A673 (cell line): Measurements from ENCODE around the gene TXNRD1. TPM values are rescaled to one million over a fixed set of nuclear protein-coding genes. Genes with fewer than 3 reads are reported as not detected.

ENCODE experiments used
- BruUV-seq: library from RNA; stranded (reverse); fragments of 400-500 nt; replicated peaks from 2 replicates; lab custom pipeline; 2021; lab: Mats Ljungman, UMichigan
- CTCF ChIA-PET: fragments of 300-600 bp; sonication (Branson Sonifier 250); formaldehyde crosslinking; loops from one replicate; lab custom pipeline; 2022; ENCODE audit warnings: antibody characterized with exemption; lab: Charles Lee
- POLR2A ChIA-PET: fragments of 300-600 bp; sonication (Branson Sonifier 250); formaldehyde crosslinking; loops from one replicate; lab custom pipeline; 2022; ENCODE audit warnings: antibody characterized with exemption; ENCODE audit not compliant: low non-redundant PET; lab: Charles Lee
- DNase-seq: peaks from one replicate; pipeline ENCODE4 v3.0.0-alpha.2; 2015; ENCODE audit warnings: low spot score
- H3K27ac ChIP-seq: fragments of 200-600 bp; sonication (generic); 2 replicates; pipeline ENCODE4 v1.5.1; 2016; ENCODE audit warnings: mixed run types, low read depth, mild to moderate bottlenecking, mixed read lengths, antibody characterized with exemption, low read length; ENCODE audit not compliant: poor library complexity, severe bottlenecking
- H3K27me3 ChIP-seq: fragments of 200-600 bp; sonication (generic); replicated peaks from 2 replicates; pipeline ENCODE4 v1.6.1; 2017; ENCODE audit warnings: mixed run types, low read depth, mild to moderate bottlenecking, mixed read lengths, antibody characterized with exemption, low read length; ENCODE audit not compliant: insufficient read depth, poor library complexity
- H3K36me3 ChIP-seq: fragments of 200-600 bp; sonication (generic); 2 replicates; pipeline ENCODE4 v1.6.1; 2016; ENCODE audit warnings: mixed run types, mild to moderate bottlenecking, mixed read lengths, antibody characterized with exemption, low read length; ENCODE audit not compliant: insufficient read depth, poor library complexity, severe bottlenecking
- H3K4me1 ChIP-seq: fragments of 200-600 bp; sonication (generic); 2 replicates; pipeline ENCODE4 v1.6.1; 2017; ENCODE audit warnings: mixed run types, mild to moderate bottlenecking, mixed read lengths, antibody characterized with exemption, low read length; ENCODE audit not compliant: insufficient read depth, poor library complexity, severe bottlenecking
- H3K4me3 ChIP-seq: fragments of 200-600 bp; sonication (generic); 2 replicates; pipeline ENCODE4 v1.5.1; 2016; ENCODE audit warnings: low read depth, mixed run types, mild to moderate bottlenecking, mixed read lengths, low read length; ENCODE audit not compliant: poor library complexity, severe bottlenecking
- H3K9me3 ChIP-seq: fragments of 200-600 bp; sonication (generic); 2 replicates; pipeline ENCODE4 v1.6.1; 2016; ENCODE audit warnings: mixed run types, low read depth, mild to moderate bottlenecking, mixed read lengths, antibody characterized with exemption, low read length; ENCODE audit not compliant: poor library complexity, severe bottlenecking
- CTCF ChIP-seq: fragments of 300-800, 200-600 bp; sonication (generic); conservative IDR thresholded peaks from 2 replicates; pipeline ENCODE4 v1.5.1; 2017; ENCODE audit warnings: low read depth, mild to moderate bottlenecking, antibody characterized with exemption, low read length, moderate library complexity, mixed read lengths
- EZH2 ChIP-seq: fragments of 200-600 bp; sonication (generic); IDR thresholded peaks from 2 replicates; pipeline ENCODE4 v1.6.1; 2017; ENCODE audit warnings: borderline replicate concordance, low read depth, mild to moderate bottlenecking, mixed read lengths, antibody characterized with exemption, low read length; ENCODE audit not compliant: poor library complexity, severe bottlenecking
- intact Hi-C: fragments of 100-400 bp; cut with micrococcal nuclease; formaldehyde crosslinking; loops from one replicate; pipeline ENCODE4 v1.10.0; 2022; ENCODE audit not compliant: unreplicated experiment
- total RNA-seq: library from RNA; stranded (reverse); gene quantifications from 2 replicates; pipeline ENCODE4 v1.2.3, GENCODE V29; 2021

Gene TXNRD1
- total RNA-seq, 1 experiment from 2014 or later: 226 TPM

GRCh38 chr12:104285740-104286515 is 70.3 kb downstream of the TXNRD1 start:
- Histone ChIP-seq H3K4me1 (peaks cover 18% of the 10 kb centered on the region), H3K4me3 (peak overlapping the region; percentile 80), H3K27ac (peak overlapping the region; percentile 95), H3K27me3 (no peaks in the 10 kb centered on the region), H3K36me3 (peaks cover 3% of the 10 kb centered on the region), H3K9me3 (no peaks in the 10 kb centered on the region)
- BruUV-seq: TSS peak; percentile 85
- TF ChIP-seq EZH2 (no peak), CTCF (no peak)
- ChIA-PET CTCF (interaction anchor here (1.2 kb wide), 1 partner anchor 96 kb away, joined by 3 read pairs; no protein-coding TSS in a partner anchor), POLR2A (no interaction called here)
- DNase-seq: no peak
- intact Hi-C loops: loop anchor here (2.0 kb wide), 1 partner anchor 67 kb away; no protein-coding TSS in a partner anchor

- Histone ChIP-seq H3K27ac (peak overlapping the region; percentile 95), H3K4me3 (peak overlapping the region; percentile 80), H3K36me3 (peaks cover 9% of the 10 kb centered on the region), H3K27me3 (no peaks in the 10 kb centered on the region), H3K4me1 (peaks cover 22% of the 10 kb centered on the region), H3K9me3 (no peaks in the 10 kb centered on the region)
- DNase-seq: peak; percentile 97
- ChIA-PET POLR2A (no interaction called here), CTCF (interaction anchor here (1.2 kb wide), 2 partner anchors 87 to 95 kb away, joined by 3 to 13 read pairs; no protein-coding TSS in a partner anchor)
- TF ChIP-seq CTCF (no peak), EZH2 (no peak)
- intact Hi-C loops: loop anchor here (2.0 kb wide), 1 partner anchor 68 kb away; no protein-coding TSS in a partner anchor
- TSS peak; percentile 73 for BruUV-seq
Measured at GRCh38 chr12:104286516-104287482, 71.2 kb downstream of the TXNRD1 start.

GRCh38 chr12:104288635-104289274 is 73.2 kb downstream of the TXNRD1 start:
- peak; percentile 92 for DNase-seq
- no TSS peak for BruUV-seq
- POLR2A ChIA-PET: no interaction called here
- no peaks in the 10 kb centered on the region for H3K27me3 ChIP-seq
- H3K36me3 ChIP-seq: peaks cover 28% of the 10 kb centered on the region
- CTCF ChIA-PET: no interaction called here
- H3K27ac ChIP-seq: peak overlapping the region; percentile 95
- H3K9me3 ChIP-seq: no peaks in the 10 kb centered on the region
- intact Hi-C loops: no loop called here
- peaks cover 32% of the 10 kb centered on the region for H3K4me1 ChIP-seq
- no peak for TF ChIP-seq CTCF
- no peak for TF ChIP-seq EZH2
- H3K4me3 ChIP-seq: peak overlapping the region; percentile 80
